SK-N-SH (cell line): ENCODE results near the gene WWOX.

Source experiments
- CHD2 ChIP-seq: fragments of 150-350 bp; IDR thresholded peaks from 2 replicates; pipeline ENCODE4 v1.6.1; 2018; ENCODE audit warnings: low read length; ENCODE audit not compliant: partially characterized antibody
- FOXJ3 ChIP-seq: sonication (generic); formaldehyde crosslinking; IDR thresholded peaks from 2 replicates; pipeline ENCODE4 v1.5.1; 2020; ENCODE audit warnings: mild to moderate bottlenecking, missing genetic modification reagents
- FOXM1 ChIP-seq: IDR thresholded peaks from 2 replicates; pipeline ENCODE4 v1.4.0; 2012; ENCODE audit warnings: low read depth, mild to moderate bottlenecking
- POLR2AphosphoS5 ChIP-seq: IDR thresholded peaks from 2 replicates; pipeline ENCODE4 v1.6.1; 2012; ENCODE audit warnings: low read depth, low read length
- SIN3A ChIP-seq: IDR thresholded peaks from 2 replicates; pipeline ENCODE4 v1.6.1; 2012; ENCODE audit warnings: low read depth, mild to moderate bottlenecking, low read length, moderate library complexity, borderline replicate concordance
- TEAD4 ChIP-seq: IDR thresholded peaks from 2 replicates; pipeline ENCODE4 v1.4.0; 2012; ENCODE audit warnings: mild to moderate bottlenecking, borderline replicate concordance; ENCODE audit not compliant: insufficient read depth
- TF ChIP-seq, protein P1 (sequence below): fragments of 200-600 bp; sonication (generic); IDR thresholded peaks from 2 replicates; pipeline ENCODE4 v1.6.1; 2017; ENCODE audit warnings: antibody characterized with exemption, mild to moderate bottlenecking, moderate library complexity
- TF ChIP-seq, protein P2 (sequence below): IDR thresholded peaks from 2 replicates; pipeline ENCODE4; 2012
- TF ChIP-seq, protein P3 (sequence below): IDR thresholded peaks from 2 replicates; pipeline ENCODE4 v1.4.0; 2012; ENCODE audit warnings: low read depth

DNA sequence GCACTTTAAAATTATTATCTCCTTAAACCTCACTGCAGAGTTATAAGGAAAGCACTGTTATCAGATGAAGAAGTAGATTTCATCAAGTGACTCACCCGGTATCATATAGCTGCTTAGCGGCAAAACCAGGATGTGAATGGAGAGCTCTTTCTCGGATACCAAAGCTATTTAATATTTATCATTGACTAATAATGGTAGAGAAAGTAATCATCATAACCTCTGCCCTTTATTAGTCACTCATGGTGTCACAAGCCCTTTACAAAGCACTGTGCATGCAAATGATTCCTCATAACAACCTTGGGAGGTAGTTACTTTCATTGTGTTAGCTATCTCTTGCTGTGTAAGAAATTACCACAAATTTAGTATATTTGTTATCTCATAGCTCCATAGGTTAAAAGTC lies 908.2 kb downstream of the WWOX start:
- TF ChIP-seq POLR2AphosphoS5 (no peak), TEAD4 (no peak), CHD2 (no peak), FOXM1 (no peak), SIN3A (no peak), FOXJ3 (CRISPR knock-in tag) (no peak)
- TF ChIP-seq, protein P1, sequence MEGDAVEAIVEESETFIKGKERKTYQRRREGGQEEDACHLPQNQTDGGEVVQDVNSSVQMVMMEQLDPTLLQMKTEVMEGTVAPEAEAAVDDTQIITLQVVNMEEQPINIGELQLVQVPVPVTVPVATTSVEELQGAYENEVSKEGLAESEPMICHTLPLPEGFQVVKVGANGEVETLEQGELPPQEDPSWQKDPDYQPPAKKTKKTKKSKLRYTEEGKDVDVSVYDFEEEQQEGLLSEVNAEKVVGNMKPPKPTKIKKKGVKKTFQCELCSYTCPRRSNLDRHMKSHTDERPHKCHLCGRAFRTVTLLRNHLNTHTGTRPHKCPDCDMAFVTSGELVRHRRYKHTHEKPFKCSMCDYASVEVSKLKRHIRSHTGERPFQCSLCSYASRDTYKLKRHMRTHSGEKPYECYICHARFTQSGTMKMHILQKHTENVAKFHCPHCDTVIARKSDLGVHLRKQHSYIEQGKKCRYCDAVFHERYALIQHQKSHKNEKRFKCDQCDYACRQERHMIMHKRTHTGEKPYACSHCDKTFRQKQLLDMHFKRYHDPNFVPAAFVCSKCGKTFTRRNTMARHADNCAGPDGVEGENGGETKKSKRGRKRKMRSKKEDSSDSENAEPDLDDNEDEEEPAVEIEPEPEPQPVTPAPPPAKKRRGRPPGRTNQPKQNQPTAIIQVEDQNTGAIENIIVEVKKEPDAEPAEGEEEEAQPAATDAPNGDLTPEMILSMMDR: no peak
- TF ChIP-seq, protein P2, sequence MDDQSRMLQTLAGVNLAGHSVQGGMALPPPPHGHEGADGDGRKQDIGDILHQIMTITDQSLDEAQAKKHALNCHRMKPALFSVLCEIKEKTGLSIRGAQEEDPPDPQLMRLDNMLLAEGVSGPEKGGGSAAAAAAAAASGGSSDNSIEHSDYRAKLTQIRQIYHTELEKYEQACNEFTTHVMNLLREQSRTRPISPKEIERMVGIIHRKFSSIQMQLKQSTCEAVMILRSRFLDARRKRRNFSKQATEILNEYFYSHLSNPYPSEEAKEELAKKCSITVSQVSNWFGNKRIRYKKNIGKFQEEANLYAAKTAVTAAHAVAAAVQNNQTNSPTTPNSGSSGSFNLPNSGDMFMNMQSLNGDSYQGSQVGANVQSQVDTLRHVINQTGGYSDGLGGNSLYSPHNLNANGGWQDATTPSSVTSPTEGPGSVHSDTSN: no peak
- TF ChIP-seq, protein P3, sequence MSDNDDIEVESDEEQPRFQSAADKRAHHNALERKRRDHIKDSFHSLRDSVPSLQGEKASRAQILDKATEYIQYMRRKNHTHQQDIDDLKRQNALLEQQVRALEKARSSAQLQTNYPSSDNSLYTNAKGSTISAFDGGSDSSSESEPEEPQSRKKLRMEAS: no peak
